ENCODE data around the gene SURF4.

Gene SURF4

GRCh38 chr9:133415170-133415569, 39.3 kb upstream of the SURF4 start:
- no peak overlapping the region for H3K4me3 ChIP-seq (replicated peaks; ENCODE audit: insufficient read depth, low read length)
- no peak overlapping the region for H3K27ac ChIP-seq (replicated peaks)
- TF ChIP-seq GABPA (IDR thresholded peaks at IDR 0.05; ENCODE audit: low read depth) (no peak), SPI1 (IDR thresholded peaks at IDR 0.05; ENCODE audit: borderline replicate concordance, low read depth) (peak; percentile 39; the same call in 1 of the 2 replicates)
- no peak for DNase-seq (ENCODE audit: low read depth in 1 of 2, low spot score in 1 of 2)
- no peaks in the 10 kb centered on the region for H3K27me3 ChIP-seq (ENCODE audit: insufficient read depth, poor library complexity, severe bottlenecking)

GRCh38 chr9:133408042-133408441, 32.2 kb upstream of the SURF4 start:
- no peaks in the 10 kb centered on the region for H3K27me3 ChIP-seq (ENCODE audit: insufficient read depth, poor library complexity, severe bottlenecking)
- H3K4me3 ChIP-seq (replicated peaks; ENCODE audit: insufficient read depth, low read length): no peak overlapping the region
- DNase-seq (ENCODE audit: low read depth in 1 of 2, low spot score in 1 of 2): no peak
- TF ChIP-seq SPI1 (IDR thresholded peaks at IDR 0.05; ENCODE audit: borderline replicate concordance, low read depth) (no peak), CTCF (IDR thresholded peaks at IDR 0.05; ENCODE audit: insufficient read depth, low read length) (no peak), POLR2AphosphoS5 (IDR thresholded peaks at IDR 0.05; ENCODE audit: low read depth) (no peak), GABPA (IDR thresholded peaks at IDR 0.05; ENCODE audit: low read depth) (no peak), REST (IDR thresholded peaks at IDR 0.05; ENCODE audit: insufficient replicate concordance, low read depth) (no peak)
- H3K27ac ChIP-seq (replicated peaks): no peak overlapping the region

GRCh38 chr9:133406480-133407307, 30.8 kb upstream of the SURF4 start:
- H3K27me3 ChIP-seq (ENCODE audit: insufficient read depth, poor library complexity, severe bottlenecking): no peaks in the 10 kb centered on the region
- TF ChIP-seq REST (IDR thresholded peaks at IDR 0.05; ENCODE audit: insufficient replicate concordance, low read depth): no peak
- 0 out of 2 replicates have a peak, but pooled peaks have one; percentile 35 for TF ChIP-seq POLR2AphosphoS5 (IDR thresholded peaks at IDR 0.05; ENCODE audit: low read depth)
- peak; percentile 93 for TF ChIP-seq CTCF (IDR thresholded peaks at IDR 0.05; ENCODE audit: insufficient read depth, low read length)
- no peak for TF ChIP-seq GABPA (IDR thresholded peaks at IDR 0.05; ENCODE audit: low read depth)
- TF ChIP-seq SPI1 (IDR thresholded peaks at IDR 0.05; ENCODE audit: borderline replicate concordance, low read depth): no peak
- no peak overlapping the region for H3K4me3 ChIP-seq (replicated peaks; ENCODE audit: insufficient read depth, low read length)
- H3K27ac ChIP-seq (replicated peaks): no peak overlapping the region
- DNase-seq (ENCODE audit: low read depth in 1 of 2, low spot score in 1 of 2): peak; percentile 58 to 80

GRCh38 chr9:133405508-133406438, 29.9 kb upstream of the SURF4 start:
- Histone ChIP-seq H3K27me3 (ENCODE audit: insufficient read depth, poor library complexity, severe bottlenecking) (no peaks in the 10 kb centered on the region), H3K27ac (replicated peaks) (no peak overlapping the region), H3K4me3 (replicated peaks; ENCODE audit: insufficient read depth, low read length) (no peak overlapping the region)
- DNase-seq (ENCODE audit: low read depth in 1 of 2, low spot score in 1 of 2): no peak
- TF ChIP-seq REST (IDR thresholded peaks at IDR 0.05; ENCODE audit: insufficient replicate concordance, low read depth) (no peak), CTCF (IDR thresholded peaks at IDR 0.05; ENCODE audit: insufficient read depth, low read length) (no peak), POLR2AphosphoS5 (IDR thresholded peaks at IDR 0.05; ENCODE audit: low read depth) (no peak), GABPA (IDR thresholded peaks at IDR 0.05; ENCODE audit: low read depth) (no peak), SPI1 (IDR thresholded peaks at IDR 0.05; ENCODE audit: borderline replicate concordance, low read depth) (no peak)

All from HL-60 (cell line).